Subcutaneous adipose tissue (tissue), 4 donors: ENCODE measurements around the gene H6PD. TPM values are rescaled to one million over a fixed set of nuclear protein-coding genes. Genes with fewer than 3 reads are reported as not detected.

Experiments
- total RNA-seq, 4 donors: library from RNA; depleted of rRNA; stranded (reverse); fragments of >200 nt; gene quantifications; one replicate each; pipeline ENCODE4 v1.1.0, GENCODE V29; 2016
- TF ChIP-seq, protein P1 (sequence below): fragments of 450-650 bp; IDR thresholded peaks from one replicate; pipeline ENCODE4 v1.5.1; 2016; ENCODE audit warnings: low read depth, mild to moderate bottlenecking, control low read depth, antibody characterized with exemption, moderate library complexity

The H6PD gene
- total RNA-seq, 4 donors from 2014 or later = 46.7 to 105 (median 59.9) TPM

DNA sequence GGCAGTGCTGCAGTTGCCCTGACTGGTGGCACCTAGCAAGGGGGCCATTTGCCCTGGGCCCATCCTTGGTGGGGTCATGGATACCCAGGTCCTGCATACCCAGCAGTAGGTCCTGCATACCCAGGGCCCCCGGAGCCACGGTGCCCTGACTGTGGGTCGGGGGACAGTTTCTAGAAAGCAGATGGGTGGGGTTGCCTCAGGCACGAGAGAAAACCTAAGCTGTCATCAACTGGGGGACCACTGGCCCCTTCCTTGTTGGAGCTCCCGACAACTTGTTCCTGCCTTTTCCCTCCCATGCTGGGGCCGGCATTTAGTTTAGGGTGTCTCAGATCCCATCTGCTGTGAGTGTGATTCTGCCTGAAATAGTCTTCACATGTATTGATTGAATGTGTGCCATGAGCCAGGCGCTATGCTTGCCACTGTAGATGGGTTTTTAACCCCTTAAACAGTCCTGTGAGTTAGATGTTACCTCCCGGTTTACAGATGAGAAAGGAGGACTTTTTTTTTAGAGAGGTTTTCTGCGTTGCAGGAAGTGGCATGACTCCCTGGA lies 73.7 kb downstream of the H6PD start:
- TF ChIP-seq, protein P1, sequence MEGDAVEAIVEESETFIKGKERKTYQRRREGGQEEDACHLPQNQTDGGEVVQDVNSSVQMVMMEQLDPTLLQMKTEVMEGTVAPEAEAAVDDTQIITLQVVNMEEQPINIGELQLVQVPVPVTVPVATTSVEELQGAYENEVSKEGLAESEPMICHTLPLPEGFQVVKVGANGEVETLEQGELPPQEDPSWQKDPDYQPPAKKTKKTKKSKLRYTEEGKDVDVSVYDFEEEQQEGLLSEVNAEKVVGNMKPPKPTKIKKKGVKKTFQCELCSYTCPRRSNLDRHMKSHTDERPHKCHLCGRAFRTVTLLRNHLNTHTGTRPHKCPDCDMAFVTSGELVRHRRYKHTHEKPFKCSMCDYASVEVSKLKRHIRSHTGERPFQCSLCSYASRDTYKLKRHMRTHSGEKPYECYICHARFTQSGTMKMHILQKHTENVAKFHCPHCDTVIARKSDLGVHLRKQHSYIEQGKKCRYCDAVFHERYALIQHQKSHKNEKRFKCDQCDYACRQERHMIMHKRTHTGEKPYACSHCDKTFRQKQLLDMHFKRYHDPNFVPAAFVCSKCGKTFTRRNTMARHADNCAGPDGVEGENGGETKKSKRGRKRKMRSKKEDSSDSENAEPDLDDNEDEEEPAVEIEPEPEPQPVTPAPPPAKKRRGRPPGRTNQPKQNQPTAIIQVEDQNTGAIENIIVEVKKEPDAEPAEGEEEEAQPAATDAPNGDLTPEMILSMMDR = no peak

DNA sequence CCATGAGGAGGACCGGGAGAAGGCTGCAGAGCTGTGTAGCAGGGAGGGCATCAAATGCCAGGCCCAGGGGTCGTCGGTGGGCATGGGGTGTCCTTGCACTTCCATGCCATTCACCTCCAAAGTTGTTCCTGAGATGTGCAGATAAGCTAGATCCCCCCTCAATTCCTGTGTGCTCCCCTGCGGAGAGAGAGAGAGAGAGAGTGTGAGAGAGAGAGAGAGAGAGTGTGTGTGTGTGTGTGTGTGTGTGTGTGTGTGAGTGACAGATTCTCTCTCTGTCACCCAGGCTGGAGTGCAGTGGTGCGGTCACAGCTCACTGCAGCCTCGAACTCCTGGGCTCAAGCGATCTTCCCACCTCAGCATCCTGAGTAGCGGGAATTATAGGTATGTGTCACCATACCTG lies 74.5 kb downstream of the H6PD start:
- TF ChIP-seq, protein P1 = no peak

DNA sequence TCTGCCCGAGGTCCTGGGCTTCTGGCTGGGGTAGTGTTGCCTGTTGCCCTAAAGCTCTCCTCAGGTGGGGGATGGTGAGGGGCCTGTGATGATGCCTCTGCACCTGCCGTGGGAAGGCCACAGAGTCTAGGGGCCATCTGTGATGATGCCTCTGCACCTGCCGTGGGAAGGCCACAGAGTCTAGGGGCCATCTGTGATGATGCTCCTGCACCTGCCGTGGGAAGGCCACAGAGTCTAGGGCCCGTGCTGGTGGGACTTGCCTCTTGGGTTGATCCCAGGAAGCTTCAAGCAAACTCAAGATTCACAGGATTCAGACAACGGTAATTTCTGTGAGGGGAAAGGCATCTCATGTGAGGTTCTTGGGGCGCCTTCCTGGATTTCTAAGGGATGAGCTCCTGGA lies 75.4 kb downstream of the H6PD start:
- TF ChIP-seq, protein P1 = no peak

DNA sequence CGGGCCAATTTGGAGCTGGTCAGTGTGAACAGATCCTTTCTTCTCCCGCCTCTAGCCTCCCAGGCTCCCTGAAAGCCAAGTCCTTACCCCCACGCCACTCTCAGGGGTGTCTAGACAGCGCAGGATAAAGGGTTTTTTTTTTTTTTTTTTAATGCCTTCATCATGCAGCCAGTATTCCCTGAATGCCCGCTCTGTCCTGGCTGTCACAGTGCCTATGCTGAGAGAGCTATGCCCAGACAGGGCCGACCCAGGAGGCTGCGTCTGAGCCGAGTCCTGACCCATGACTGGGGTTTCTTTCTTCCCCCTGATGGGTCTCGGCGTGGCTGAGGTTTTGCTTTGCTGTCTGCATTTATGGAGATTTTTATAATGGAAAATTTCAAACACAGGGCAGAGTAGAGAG lies 76.5 kb downstream of the H6PD start:
- TF ChIP-seq, protein P1 = no peak

DNA sequence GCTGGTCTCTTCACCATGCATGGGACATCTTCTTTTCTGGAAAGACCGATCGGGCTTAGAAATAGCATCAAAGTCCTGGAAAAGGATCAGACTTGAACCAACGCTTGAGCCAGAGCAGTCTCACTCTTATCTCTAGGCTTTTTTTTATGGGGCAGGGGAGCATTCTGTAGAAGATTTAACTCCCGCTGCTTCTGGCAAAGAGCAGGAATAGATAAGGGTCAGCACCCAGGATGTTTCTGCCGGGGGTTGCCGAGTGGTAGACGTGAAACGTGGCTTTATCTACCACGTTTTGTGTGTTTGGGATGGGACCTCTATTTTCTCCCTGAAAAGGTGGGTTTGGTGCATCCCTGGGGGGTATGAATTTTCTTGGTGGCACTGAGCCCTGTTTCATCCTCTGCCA lies 76.9 kb downstream of the H6PD start:
- TF ChIP-seq, protein P1 = no peak

DNA sequence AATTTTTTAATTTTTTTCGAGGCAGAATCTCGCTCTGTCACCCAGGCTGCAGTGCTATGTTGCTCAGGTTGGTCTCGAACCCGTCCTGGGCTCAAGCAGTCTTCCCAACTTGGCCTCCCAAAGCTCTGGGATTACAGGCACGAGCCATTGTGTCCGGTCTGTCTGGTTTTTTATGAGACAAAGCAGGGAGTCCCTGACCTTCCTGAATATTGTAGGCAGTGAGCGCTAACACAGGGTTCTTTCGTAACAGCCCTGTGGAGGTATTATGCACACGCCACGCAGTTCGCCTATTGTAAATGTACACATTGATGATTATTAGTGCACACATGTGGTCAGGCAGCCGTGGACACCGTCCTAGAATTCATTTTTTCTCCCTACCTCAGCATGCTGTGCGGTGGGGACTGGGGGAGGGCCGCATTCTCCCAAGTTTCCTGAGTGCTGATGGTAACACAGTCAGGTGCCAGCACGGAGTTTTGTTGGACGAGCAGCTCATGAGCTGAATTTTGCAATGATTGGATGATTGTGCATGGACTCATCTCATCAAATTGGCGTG lies 77.7 kb downstream of the H6PD start:
- TF ChIP-seq, protein P1 = no peak

DNA sequence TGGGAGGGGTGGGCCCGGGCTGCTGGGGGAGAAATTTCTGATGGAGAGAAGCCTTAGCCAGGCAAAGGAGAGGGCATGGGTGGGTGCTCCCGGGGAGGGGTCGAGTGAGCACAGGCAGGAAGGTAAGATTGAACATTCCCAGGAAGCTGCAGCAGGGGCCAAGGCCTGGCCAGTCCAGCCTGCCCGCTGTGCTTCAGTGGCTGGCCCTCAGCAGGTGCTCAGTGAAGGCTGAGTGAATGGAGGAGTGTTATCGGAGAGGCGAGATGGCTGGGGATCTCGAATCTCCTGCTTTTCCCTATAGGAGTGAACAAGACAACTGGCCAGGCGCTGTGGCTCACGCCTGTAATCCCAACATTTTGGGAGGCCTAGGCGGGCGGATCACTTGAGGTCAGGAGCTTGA lies 79.0 kb downstream of the H6PD start:
- TF ChIP-seq, protein P1 = no peak
